Upper lobe of left lung (tissue), 4 donors: ENCODE data around the gene MYH16.

Experiments used
- CTCF ChIP-seq, 6 experiments: fragments of 450-650 bp in 4 of 6; fragments of 200-600 bp in 2 of 6; sonication (generic) in 2 of 6; IDR thresholded peaks; one replicate each; pipeline ENCODE4 v1.5.1; 2016 to 2019; ENCODE audit warnings: antibody characterized with exemption in 6 of 6
- EP300 ChIP-seq, 4 donors: sonication (generic); formaldehyde crosslinking; IDR thresholded peaks; one replicate each; pipeline ENCODE4 v1.5.1; 2017; ENCODE audit warnings: antibody characterized with exemption in 4 of 4, control low read depth in 2 of 4
- POLR2A ChIP-seq, 4 donors: fragments of 450-650 bp; IDR thresholded peaks; one replicate each; pipeline ENCODE4 v1.5.1; 2016 to 2017; ENCODE audit warnings: antibody characterized with exemption in 4 of 4, mild to moderate bottlenecking in 2 of 4
- POLR2AphosphoS5 ChIP-seq, 2 donors: sonication (generic); formaldehyde crosslinking; IDR thresholded peaks; one replicate each; pipeline ENCODE4 v1.5.1; 2017; ENCODE audit warnings: antibody characterized with exemption in 2 of 2

GRCh38 chr7:99255463-99255862 is 17.2 kb upstream of the MYH16 start:
- TF ChIP-seq CTCF (IDR thresholded peaks at IDR 0.05), result no peak
- TF ChIP-seq POLR2A (IDR thresholded peaks at IDR 0.05), result no peak
- TF ChIP-seq POLR2AphosphoS5 (IDR thresholded peaks at IDR 0.05), result no peak
- TF ChIP-seq EP300 (IDR thresholded peaks at IDR 0.05), result no peak
